GM21390 (cell line): ENCODE data around the gene CASK.
A peak's percentile ranks its signal among the peaks of the same experiment; 100 is the strongest.

ENCODE experiments used
- ATAC-seq: cut with Tn5 transposase; IDR thresholded peaks from one replicate; pipeline ENCODE4 v1.9.1; 2021; ENCODE audit not compliant: unreplicated experiment

Gene CASK

GRCh38 chrX:41912923-41913322 lies 10.4 kb downstream of the CASK start:
- ATAC-seq = no peak

- no peak for ATAC-seq
These were observed 14.3 kb downstream of the CASK start for GRCh38 chrX:41909068-41909467.

- ATAC-seq = no peak
These were observed 16.7 kb downstream of the CASK start for GRCh38 chrX:41906515-41907187.

- ATAC-seq = no peak
These were observed 19.8 kb downstream of the CASK start for GRCh38 chrX:41903544-41903943.

- no peak for ATAC-seq
These were observed 23.0 kb downstream of the CASK start for GRCh38 chrX:41900321-41900720.

GRCh38 chrX:41895826-41896225 lies 27.5 kb downstream of the CASK start:
- ATAC-seq = no peak

- no peak for ATAC-seq
These were observed 33.3 kb downstream of the CASK start for GRCh38 chrX:41890026-41890423.

- no peak for ATAC-seq
These were observed 33.9 kb downstream of the CASK start for GRCh38 chrX:41889317-41890025.

GRCh38 chrX:41887691-41888090 lies 35.7 kb downstream of the CASK start:
- ATAC-seq = no peak

- ATAC-seq = no peak
These were observed 37.6 kb downstream of the CASK start for GRCh38 chrX:41885724-41886123.

GRCh38 chrX:41881166-41881565 lies 42.2 kb downstream of the CASK start:
- no peak for ATAC-seq

GRCh38 chrX:41877167-41877566 lies 46.2 kb downstream of the CASK start:
- no peak for ATAC-seq

- no peak for ATAC-seq
These were observed 48.2 kb downstream of the CASK start for GRCh38 chrX:41875142-41875541.

GRCh38 chrX:41870719-41871151 lies 52.6 kb downstream of the CASK start:
- peak; percentile 79 for ATAC-seq

- ATAC-seq = no peak
These were observed 54.9 kb downstream of the CASK start for GRCh38 chrX:41868392-41868977.

GRCh38 chrX:41863343-41864203 lies 59.8 kb downstream of the CASK start:
- ATAC-seq = no peak

GRCh38 chrX:41862562-41863184 lies 60.7 kb downstream of the CASK start:
- ATAC-seq = no peak

GRCh38 chrX:41858161-41858775 lies 65.1 kb downstream of the CASK start:
- ATAC-seq = no peak

GRCh38 chrX:41857670-41858069 lies 65.7 kb downstream of the CASK start:
- ATAC-seq = no peak

- ATAC-seq = no peak
These were observed 76.6 kb downstream of the CASK start for GRCh38 chrX:41846714-41847113.
